ENCODE measurements around the gene LRMDA.

LRMDA gene

GRCh38 chr10:75971402-75972211 lies 540.2 kb downstream of the LRMDA start:
- H3K4me3 ChIP-seq (ENCODE audit: low read depth, low read length) = no peak overlapping the region
- TF ChIP-seq, protein P1, sequence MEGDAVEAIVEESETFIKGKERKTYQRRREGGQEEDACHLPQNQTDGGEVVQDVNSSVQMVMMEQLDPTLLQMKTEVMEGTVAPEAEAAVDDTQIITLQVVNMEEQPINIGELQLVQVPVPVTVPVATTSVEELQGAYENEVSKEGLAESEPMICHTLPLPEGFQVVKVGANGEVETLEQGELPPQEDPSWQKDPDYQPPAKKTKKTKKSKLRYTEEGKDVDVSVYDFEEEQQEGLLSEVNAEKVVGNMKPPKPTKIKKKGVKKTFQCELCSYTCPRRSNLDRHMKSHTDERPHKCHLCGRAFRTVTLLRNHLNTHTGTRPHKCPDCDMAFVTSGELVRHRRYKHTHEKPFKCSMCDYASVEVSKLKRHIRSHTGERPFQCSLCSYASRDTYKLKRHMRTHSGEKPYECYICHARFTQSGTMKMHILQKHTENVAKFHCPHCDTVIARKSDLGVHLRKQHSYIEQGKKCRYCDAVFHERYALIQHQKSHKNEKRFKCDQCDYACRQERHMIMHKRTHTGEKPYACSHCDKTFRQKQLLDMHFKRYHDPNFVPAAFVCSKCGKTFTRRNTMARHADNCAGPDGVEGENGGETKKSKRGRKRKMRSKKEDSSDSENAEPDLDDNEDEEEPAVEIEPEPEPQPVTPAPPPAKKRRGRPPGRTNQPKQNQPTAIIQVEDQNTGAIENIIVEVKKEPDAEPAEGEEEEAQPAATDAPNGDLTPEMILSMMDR (IDR thresholded peaks at IDR 0.05; ENCODE audit: borderline replicate concordance, insufficient read depth, low read depth, low read length) = no peak

- no peak overlapping the region for H3K4me3 ChIP-seq (ENCODE audit: low read depth, low read length)
- TF ChIP-seq, protein P1 (IDR thresholded peaks at IDR 0.05; ENCODE audit: borderline replicate concordance, insufficient read depth, low read depth, low read length) = no peak
Measured at GRCh38 chr10:75972491-75973276, 541.3 kb downstream of the LRMDA start.

DNA sequence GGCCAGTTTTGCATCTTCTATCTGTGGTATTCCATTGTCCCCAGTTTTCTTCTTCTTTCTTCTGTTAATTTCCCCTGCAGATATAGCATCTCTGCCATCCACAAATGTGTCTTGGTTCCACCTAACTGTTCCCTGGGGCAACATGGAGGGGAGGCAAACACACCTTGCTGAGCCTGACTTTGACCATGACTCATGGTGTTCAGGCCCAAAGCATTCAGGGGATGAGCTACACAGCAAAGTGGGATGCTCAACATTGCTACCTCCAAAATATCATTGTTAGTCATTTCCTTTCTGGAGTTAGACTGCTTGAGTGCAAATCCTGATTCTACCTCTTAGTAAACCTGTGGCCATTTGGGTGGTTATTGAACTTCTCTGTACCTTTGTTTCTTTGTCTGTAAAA lies 542.7 kb downstream of the LRMDA start:
- TF ChIP-seq, protein P1 (IDR thresholded peaks at IDR 0.05; ENCODE audit: borderline replicate concordance, insufficient read depth, low read depth, low read length) = no peak

GRCh38 chr10:75976681-75977080 lies 545.3 kb downstream of the LRMDA start:
- TF ChIP-seq, protein P1 (IDR thresholded peaks at IDR 0.05; ENCODE audit: borderline replicate concordance, insufficient read depth, low read depth, low read length) = no peak
- H3K4me3 ChIP-seq (ENCODE audit: low read depth, low read length) = no peak overlapping the region

More for the DNA sequence above, 542.7 kb downstream of the LRMDA start:
- no peak overlapping the region for H3K4me3 ChIP-seq (ENCODE audit: low read depth, low read length)

GRCh38 chr10:75977139-75977538 lies 545.7 kb downstream of the LRMDA start:
- H3K4me3 ChIP-seq (ENCODE audit: low read depth, low read length) = no peak overlapping the region
- TF ChIP-seq, protein P1 (IDR thresholded peaks at IDR 0.05; ENCODE audit: borderline replicate concordance, insufficient read depth, low read depth, low read length) = no peak

DNA sequence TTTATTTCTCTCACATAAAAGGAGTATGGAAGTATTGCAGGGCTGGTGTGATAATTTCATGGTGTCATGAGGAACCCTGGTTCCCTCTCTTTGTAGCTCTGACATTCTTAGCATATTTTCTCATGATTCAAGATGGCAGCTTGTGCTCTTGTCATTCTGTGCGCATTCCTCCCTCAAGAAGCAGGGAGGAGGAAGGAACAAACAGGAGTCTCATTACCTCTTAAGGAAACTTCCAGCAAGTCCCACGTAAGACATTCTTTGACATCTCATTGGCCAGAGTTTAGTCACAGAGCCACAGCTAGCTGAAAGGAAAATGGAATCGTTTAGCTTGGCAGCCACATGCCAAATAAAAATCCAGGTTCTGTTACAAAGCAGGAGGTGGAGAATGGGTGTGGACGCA lies 546.8 kb downstream of the LRMDA start:
- no peak overlapping the region for H3K4me3 ChIP-seq (ENCODE audit: low read depth, low read length)
- TF ChIP-seq, protein P1 (IDR thresholded peaks at IDR 0.05; ENCODE audit: borderline replicate concordance, insufficient read depth, low read depth, low read length) = no peak
